Calu3 (cell line): ENCODE data around the gene PPARA. TPM values are rescaled to one million over a fixed set of nuclear protein-coding genes. Genes with fewer than 3 reads are reported as not detected.

Experiments used
- BruUV-seq: library from RNA; stranded (reverse); fragments of 400-500 nt; replicated peaks from 2 replicates; lab custom pipeline; 2021; lab: Mats Ljungman, UMichigan
- CTCF ChIA-PET: fragments of 300-600 bp; sonication (Branson Sonifier 250); formaldehyde crosslinking; loops from one replicate; lab custom pipeline; 2022; ENCODE audit warnings: antibody characterized with exemption; lab: Charles Lee
- DNase-seq: peaks from one replicate; pipeline ENCODE4 v3.0.0; 2022
- H3K27ac Mint-ChIP-seq: one replicate; pipeline ENCODE4 v1.8.0; 2022; ENCODE audit warnings: mixed read lengths; ENCODE audit not compliant: unreplicated experiment
- H3K27me3 Mint-ChIP-seq: one replicate; pipeline ENCODE4 v1.8.0; 2022; ENCODE audit warnings: mixed read lengths; ENCODE audit not compliant: unreplicated experiment
- H3K36me3 Mint-ChIP-seq: one replicate; pipeline ENCODE4 v1.8.0; 2022; ENCODE audit warnings: mild to moderate bottlenecking, moderate library complexity, mixed read lengths; ENCODE audit not compliant: insufficient read depth, unreplicated experiment
- H3K4me1 Mint-ChIP-seq: one replicate; pipeline ENCODE4 v1.8.0; 2022; ENCODE audit warnings: mild to moderate bottlenecking, low read depth, mixed read lengths; ENCODE audit not compliant: unreplicated experiment
- H3K4me3 Mint-ChIP-seq: one replicate; pipeline ENCODE4 v1.8.0; 2022; ENCODE audit warnings: mild to moderate bottlenecking, low read depth, moderate library complexity, mixed read lengths; ENCODE audit not compliant: unreplicated experiment
- H3K9me3 Mint-ChIP-seq: one replicate; pipeline ENCODE4 v1.8.0; 2022; ENCODE audit warnings: low read depth, mixed read lengths; ENCODE audit not compliant: unreplicated experiment
- CTCF ChIP-seq: fragments of 200-600 bp; IDR thresholded peaks from one replicate; pipeline ENCODE4 v1.8.0; 2022; ENCODE audit warnings: antibody characterized with exemption; ENCODE audit not compliant: unreplicated experiment
- intact Hi-C: fragments of 100-400 bp; cut with micrococcal nuclease; formaldehyde crosslinking; loops from one replicate; pipeline ENCODE4 v1.10.0; 2022; ENCODE audit not compliant: unreplicated experiment
- total RNA-seq: library from RNA; stranded (reverse); gene quantifications from 2 replicates; pipeline ENCODE4 v1.2.3, GENCODE V29; 2022

The PPARA gene
- total RNA-seq, 1 experiment from 2014 or later: 22.7 TPM

- Mint-ChIP-seq H3K4me1 (peaks cover 11% of the 10 kb centered on the region), H3K36me3 (peaks cover 61% of the 10 kb centered on the region), H3K27me3 (no peaks in the 10 kb centered on the region), H3K27ac (no peak overlapping the region), H3K4me3 (no peak overlapping the region), H3K9me3 (peaks cover 3% of the 10 kb centered on the region)
- TF ChIP-seq CTCF: no peak
- intact Hi-C loops: no loop called here
- no peak for DNase-seq
- CTCF ChIA-PET: no interaction called here
- no TSS peak for BruUV-seq
Observed at GRCh38 chr22:46292173-46292572, 141.8 kb downstream of the PPARA start.

- Mint-ChIP-seq H3K27ac (no peak overlapping the region), H3K4me1 (peaks cover 11% of the 10 kb centered on the region), H3K4me3 (no peak overlapping the region), H3K9me3 (peaks cover 3% of the 10 kb centered on the region), H3K36me3 (peaks cover 61% of the 10 kb centered on the region), H3K27me3 (no peaks in the 10 kb centered on the region)
- no peak for DNase-seq
- TF ChIP-seq CTCF: no peak
- CTCF ChIA-PET: no interaction called here
- no TSS peak for BruUV-seq
- intact Hi-C loops: no loop called here
Observed at GRCh38 chr22:46292732-46293131, 142.4 kb downstream of the PPARA start.

Other genes starting within 250 kb of the PPARA start
- gene WNT7B, start 173.4 kb upstream of the PPARA start, total RNA-seq: 97.0 and 100.0 TPM in 2 replicates
- 10.5 and 11.0 TPM in 2 replicates for gene CDPF1, start 99.8 kb downstream of the PPARA start, total RNA-seq
- 0.05 TPM in 1 of 2 replicates, not detected in the other for gene PKDREJ, start 112.8 kb downstream of the PPARA start, total RNA-seq
- 31.9 and 34.0 TPM in 2 replicates for gene TTC38, start 117.5 kb downstream of the PPARA start, total RNA-seq
- 48.0 and 53.5 TPM in 2 replicates for gene GTSE1, start 146.3 kb downstream of the PPARA start, total RNA-seq
- gene TRMU, start 185.2 kb downstream of the PPARA start, total RNA-seq: 74.8 and 79.6 TPM in 2 replicates